GM19238 (cell line): ENCODE results near the gene CHRM1.
A peak's percentile ranks its signal among the peaks of the same experiment; 100 is the strongest.

Experiments used
- DNase-seq: peaks from one replicate; pipeline ENCODE4 v3.0.0; 2011; ENCODE audit warnings: low spot score; ENCODE audit not compliant: insufficient read length

Gene CHRM1

GRCh38 chr11:62905296-62905695 lies 15.9 kb downstream of the CHRM1 start:
- no peak for DNase-seq

- DNase-seq = no peak
These were observed 18.2 kb downstream of the CHRM1 start for GRCh38 chr11:62902932-62903331.

- no peak for DNase-seq
These were observed 23.1 kb downstream of the CHRM1 start for GRCh38 chr11:62898027-62898426.

- DNase-seq = no peak
These were observed 23.9 kb downstream of the CHRM1 start for GRCh38 chr11:62897311-62897710.

- no peak for DNase-seq
These were observed 25.1 kb downstream of the CHRM1 start for GRCh38 chr11:62896049-62896448.

GRCh38 chr11:62895501-62895900 lies 25.7 kb downstream of the CHRM1 start:
- DNase-seq = no peak

GRCh38 chr11:62892077-62892922 lies 28.9 kb downstream of the CHRM1 start:
- DNase-seq = no peak

GRCh38 chr11:62889484-62890437 lies 31.4 kb downstream of the CHRM1 start:
- DNase-seq = no peak

- DNase-seq = no peak
These were observed 32.1 kb downstream of the CHRM1 start for GRCh38 chr11:62889126-62889483.

GRCh38 chr11:62888406-62888805 lies 32.8 kb downstream of the CHRM1 start:
- no peak for DNase-seq

- no peak for DNase-seq
These were observed 35.9 kb downstream of the CHRM1 start for GRCh38 chr11:62885137-62885750.

- no peak for DNase-seq
These were observed 37.5 kb downstream of the CHRM1 start for GRCh38 chr11:62883673-62884072.

GRCh38 chr11:62882788-62883501 lies 38.2 kb downstream of the CHRM1 start:
- no peak for DNase-seq

GRCh38 chr11:62882431-62882749 lies 38.8 kb downstream of the CHRM1 start:
- DNase-seq = no peak

- DNase-seq = peak; percentile 82
These were observed 39.4 kb downstream of the CHRM1 start for GRCh38 chr11:62881579-62882430.

- DNase-seq = peak; percentile 86
These were observed 40.2 kb downstream of the CHRM1 start, which contains the start of gene SLC3A2 for GRCh38 chr11:62880803-62881578. TSS of gene SLC3A2 (plus strand) at chr11:62880896. CDS start at chr11:62881024, 128 bp downstream.

GRCh38 chr11:62880231-62880802 lies 40.8 kb downstream of the CHRM1 start:
- DNase-seq = no peak

- DNase-seq = no peak
These were observed 41.8 kb downstream of the CHRM1 start for GRCh38 chr11:62879235-62879978.
